MM.1S (cell line): ENCODE measurements around the gene MC1R.

ENCODE experiments used
- DNase-seq: peaks from one replicate; pipeline ENCODE4 v3.0.0-alpha.2; 2015
- H2AFZ ChIP-seq: fragments of 300-600 bp; sonication (generic); 2 replicates; pipeline ENCODE4 v1.6.0; 2016; ENCODE audit warnings: antibody characterized with exemption, low read length
- H3F3A ChIP-seq: fragments of 300-600 bp; sonication (generic); 2 replicates; pipeline ENCODE4 v1.6.1; 2016; ENCODE audit warnings: mild to moderate bottlenecking, antibody characterized with exemption, low read length, moderate library complexity, mixed read lengths; ENCODE audit not compliant: insufficient read depth
- H3K27ac ChIP-seq: fragments of 300-600 bp; sonication (generic); 2 replicates; pipeline ENCODE4 v1.5.1; 2016; ENCODE audit warnings: mild to moderate bottlenecking, low read length
- H3K27me3 ChIP-seq: fragments of 300-600 bp; sonication (generic); replicated peaks from 2 replicates; pipeline ENCODE4 v1.6.0; 2016; ENCODE audit warnings: low read length; ENCODE audit not compliant: insufficient read depth
- H3K36me3 ChIP-seq: fragments of 300-600 bp; sonication (generic); replicated peaks from 2 replicates; pipeline ENCODE4 v1.6.1; 2016; ENCODE audit warnings: mild to moderate bottlenecking, low read length, mixed read lengths; ENCODE audit not compliant: insufficient read depth
- H3K4me1 ChIP-seq: fragments of 300-600 bp; sonication (generic); 2 replicates; pipeline ENCODE4 v1.6.1; 2016; ENCODE audit warnings: low read length, mixed read lengths
- H3K4me2 ChIP-seq: fragments of 300-600 bp; sonication (generic); 2 replicates; pipeline ENCODE4 v1.6.0; 2016; ENCODE audit warnings: low read depth, low read length
- H3K4me3 ChIP-seq: fragments of 300-600 bp; sonication (generic); 2 replicates; pipeline ENCODE4 v1.5.1; 2016; ENCODE audit warnings: low read length, mixed read lengths
- H3K79me2 ChIP-seq: fragments of 300-600 bp; sonication (generic); 2 replicates; pipeline ENCODE4 v1.6.1; 2016; ENCODE audit warnings: mixed run types, low read length, mixed read lengths
- H3K9ac ChIP-seq: fragments of 300-600 bp; sonication (generic); 2 replicates; pipeline ENCODE4 v1.6.1; 2016; ENCODE audit warnings: low read length, mixed read lengths
- H3K9me2 ChIP-seq: fragments of 300-600 bp; sonication (generic); replicated peaks from 2 replicates; pipeline ENCODE4 v1.6.1; 2016; ENCODE audit warnings: mild to moderate bottlenecking, low read length, mixed read lengths; ENCODE audit not compliant: insufficient read depth
- H3K9me3 ChIP-seq: fragments of 300-600 bp; sonication (generic); replicated peaks from 2 replicates; pipeline ENCODE4 v1.6.1; 2016; ENCODE audit warnings: mild to moderate bottlenecking, low read length, mixed read lengths; ENCODE audit not compliant: insufficient read depth
- H4K20me1 ChIP-seq: fragments of 300-600 bp; sonication (generic); 2 replicates; pipeline ENCODE4 v1.6.1; 2016; ENCODE audit warnings: mild to moderate bottlenecking, low read length, moderate library complexity, mixed read lengths; ENCODE audit not compliant: insufficient read depth
- EZH2 ChIP-seq: fragments of 300-600 bp; sonication (generic); optimal IDR thresholded peaks from 2 replicates; pipeline ENCODE3; 2017; ENCODE audit warnings: low read depth, mild to moderate bottlenecking, antibody characterized with exemption, low read length, mixed read lengths
- EZH2phosphoT487 ChIP-seq: fragments of 300-600 bp; sonication (generic); IDR thresholded peaks from 2 replicates; pipeline ENCODE4 v1.6.1; 2018; ENCODE audit warnings: antibody characterized with exemption, low read length
- TF ChIP-seq, protein P1 (sequence below): fragments of 300-600 bp; sonication (generic); IDR thresholded peaks from 2 replicates; pipeline ENCODE4 v1.5.1; 2016; ENCODE audit warnings: antibody characterized with exemption, low read length, mixed read lengths

The MC1R gene

DNA sequence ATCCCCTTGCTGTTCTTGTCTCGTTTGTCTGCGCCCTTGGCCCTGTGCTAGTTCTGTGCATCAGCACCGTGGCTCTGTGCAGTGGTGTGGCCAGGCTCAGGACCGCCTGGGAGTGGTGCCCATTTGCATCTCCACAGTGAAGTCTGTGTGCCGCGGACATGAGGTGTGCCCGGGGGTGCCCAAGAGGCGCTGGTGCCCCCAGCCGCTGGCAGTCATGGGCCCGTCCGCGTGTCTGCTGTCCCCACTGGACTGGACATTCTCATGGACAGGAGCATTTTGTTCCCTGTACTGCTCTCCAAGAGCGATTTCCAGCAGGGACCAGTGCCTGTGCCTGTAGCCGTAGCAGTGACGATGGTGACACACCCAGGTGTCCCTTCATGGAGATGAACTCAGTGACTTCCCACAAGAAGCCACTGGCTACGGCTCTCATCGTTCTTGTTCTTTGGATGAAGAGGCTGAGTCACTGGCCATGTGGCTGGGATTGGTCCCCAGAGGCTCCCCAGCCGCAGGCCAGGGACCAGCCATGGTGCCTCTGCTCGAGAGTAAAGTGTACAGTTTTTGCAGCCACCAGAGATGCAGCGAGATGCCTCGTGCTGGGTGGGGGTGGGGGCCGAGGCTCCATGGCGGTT lies 13.0 kb upstream of the MC1R start:
- H3K27ac ChIP-seq, result no peak overlapping the region
- no peaks in the 10 kb centered on the region for H3K27me3 ChIP-seq
- no peaks in the 10 kb centered on the region for H3K9me3 ChIP-seq
- H4K20me1 ChIP-seq, result no peaks in the 10 kb centered on the region
- H3K4me3 ChIP-seq, result no peak overlapping the region
- TF ChIP-seq, protein P1, sequence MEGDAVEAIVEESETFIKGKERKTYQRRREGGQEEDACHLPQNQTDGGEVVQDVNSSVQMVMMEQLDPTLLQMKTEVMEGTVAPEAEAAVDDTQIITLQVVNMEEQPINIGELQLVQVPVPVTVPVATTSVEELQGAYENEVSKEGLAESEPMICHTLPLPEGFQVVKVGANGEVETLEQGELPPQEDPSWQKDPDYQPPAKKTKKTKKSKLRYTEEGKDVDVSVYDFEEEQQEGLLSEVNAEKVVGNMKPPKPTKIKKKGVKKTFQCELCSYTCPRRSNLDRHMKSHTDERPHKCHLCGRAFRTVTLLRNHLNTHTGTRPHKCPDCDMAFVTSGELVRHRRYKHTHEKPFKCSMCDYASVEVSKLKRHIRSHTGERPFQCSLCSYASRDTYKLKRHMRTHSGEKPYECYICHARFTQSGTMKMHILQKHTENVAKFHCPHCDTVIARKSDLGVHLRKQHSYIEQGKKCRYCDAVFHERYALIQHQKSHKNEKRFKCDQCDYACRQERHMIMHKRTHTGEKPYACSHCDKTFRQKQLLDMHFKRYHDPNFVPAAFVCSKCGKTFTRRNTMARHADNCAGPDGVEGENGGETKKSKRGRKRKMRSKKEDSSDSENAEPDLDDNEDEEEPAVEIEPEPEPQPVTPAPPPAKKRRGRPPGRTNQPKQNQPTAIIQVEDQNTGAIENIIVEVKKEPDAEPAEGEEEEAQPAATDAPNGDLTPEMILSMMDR, result no peak
- TF ChIP-seq EZH2phosphoT487 (no peak), EZH2 (no peak)
- no peaks in the 10 kb centered on the region for H3K36me3 ChIP-seq
- no peak overlapping the region for H3K4me2 ChIP-seq
- H3K9ac ChIP-seq, result no peak overlapping the region
- no peaks in the 10 kb centered on the region for H3K4me1 ChIP-seq
- H2AFZ ChIP-seq, result no peak overlapping the region
- H3K9me2 ChIP-seq, result no peaks in the 10 kb centered on the region
- H3K79me2 ChIP-seq, result no peaks in the 10 kb centered on the region
- DNase-seq, result no peak
- H3F3A ChIP-seq, result no peaks in the 10 kb centered on the region

DNA sequence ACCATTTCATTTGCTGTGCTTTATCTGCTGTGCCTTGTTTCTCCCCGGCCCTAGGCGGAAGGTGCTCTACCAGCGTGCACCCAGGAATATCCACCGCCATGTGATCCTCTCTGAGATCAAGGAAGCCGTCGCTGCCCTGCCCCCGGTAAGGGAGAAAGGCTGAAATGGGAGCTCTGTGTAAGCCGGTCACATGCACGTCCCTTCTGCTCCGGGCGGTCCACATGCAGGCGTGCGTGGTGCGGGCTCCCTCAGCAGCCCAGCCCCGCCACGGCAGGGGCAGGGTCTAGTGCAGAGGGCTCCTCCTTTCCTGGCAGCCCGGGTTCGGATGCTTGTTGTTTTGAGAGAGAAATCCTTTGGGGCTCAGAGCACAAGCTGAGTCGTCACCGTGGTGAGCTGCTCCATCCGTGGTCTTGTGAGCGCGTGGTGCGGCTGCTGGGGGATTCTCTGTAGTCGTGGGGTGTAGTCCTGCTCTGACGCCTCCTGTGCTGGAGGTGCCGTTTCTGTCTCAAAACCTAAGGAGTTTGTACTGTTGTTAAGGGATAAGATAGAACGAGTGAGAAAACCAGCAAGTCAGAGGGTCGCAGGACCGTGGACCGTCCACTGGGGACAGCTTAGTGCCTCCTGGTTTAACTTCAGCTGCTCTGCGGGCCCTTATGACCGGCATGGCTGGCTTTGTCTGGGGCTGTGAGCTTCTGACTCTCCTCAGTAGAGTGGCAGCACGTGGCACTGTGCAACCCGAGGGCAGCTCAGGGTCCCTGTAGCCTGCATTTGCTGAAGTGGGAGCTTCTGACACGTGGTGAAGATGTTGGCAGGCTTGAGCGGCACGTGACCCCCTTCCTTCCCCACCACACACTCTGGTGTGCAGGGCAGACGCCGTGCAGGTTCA lies 12.3 kb upstream of the MC1R start:
- H3K9me3 ChIP-seq, result no peaks in the 10 kb centered on the region

DNA sequence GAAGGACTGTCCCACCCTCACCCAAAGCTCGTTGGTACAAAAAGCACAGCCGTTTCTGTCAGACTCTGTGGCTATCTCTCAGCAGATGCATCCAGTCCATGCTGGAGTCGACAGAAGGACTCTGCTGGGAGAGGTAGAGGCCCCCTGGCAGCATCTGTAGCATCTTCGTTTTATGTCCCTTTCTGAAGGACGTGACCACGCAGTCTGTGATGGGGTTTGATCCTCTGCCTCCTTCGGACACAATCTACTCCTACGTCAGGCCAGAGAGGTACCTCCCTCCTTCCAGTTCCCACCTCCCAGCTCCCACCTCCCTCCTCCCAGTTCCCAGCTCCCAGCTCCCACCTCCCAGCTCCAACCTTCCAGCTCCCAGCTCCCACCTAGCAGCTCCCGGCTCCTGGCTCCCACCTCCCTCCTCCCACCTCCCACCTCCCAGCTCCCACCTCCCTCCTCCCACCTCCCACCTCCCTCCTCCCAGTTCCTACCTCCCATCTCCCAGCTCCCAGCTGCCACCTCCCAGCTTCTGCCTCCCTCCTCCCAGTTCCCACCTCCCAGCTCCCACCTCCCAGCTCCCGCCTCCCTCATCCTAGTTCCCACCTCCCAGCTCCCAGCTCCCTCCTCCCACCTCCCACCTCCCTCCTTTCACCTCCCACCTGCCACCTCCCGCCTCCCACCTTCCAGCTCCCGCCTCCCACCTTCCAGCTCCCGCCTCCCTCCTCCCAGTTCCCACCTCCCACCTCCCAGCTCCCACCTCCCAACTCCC lies 11.4 kb upstream of the MC1R start:
- Histone ChIP-seq H3K9ac (no peak overlapping the region), H3K79me2 (no peaks in the 10 kb centered on the region), H3K27me3 (no peaks in the 10 kb centered on the region), H2AFZ (no peak overlapping the region), H3K4me2 (no peak overlapping the region), H4K20me1 (no peaks in the 10 kb centered on the region), H3K4me1 (no peaks in the 10 kb centered on the region), H3K27ac (no peak overlapping the region), H3K36me3 (no peaks in the 10 kb centered on the region), H3K9me2 (no peaks in the 10 kb centered on the region), H3K9me3 (no peaks in the 10 kb centered on the region), H3F3A (no peaks in the 10 kb centered on the region), H3K4me3 (no peak overlapping the region)
- no peak for TF ChIP-seq EZH2
- TF ChIP-seq, protein P1, result no peak
- no peak for TF ChIP-seq EZH2phosphoT487
- DNase-seq, result no peak

More for the DNA sequence above, 12.3 kb upstream of the MC1R start:
- Histone ChIP-seq H3K9me2 (no peaks in the 10 kb centered on the region), H3F3A (no peaks in the 10 kb centered on the region), H3K79me2 (no peaks in the 10 kb centered on the region), H3K4me2 (no peak overlapping the region), H3K4me3 (no peak overlapping the region), H3K4me1 (no peaks in the 10 kb centered on the region), H4K20me1 (no peaks in the 10 kb centered on the region), H3K36me3 (no peaks in the 10 kb centered on the region), H3K27me3 (no peaks in the 10 kb centered on the region), H3K27ac (no peak overlapping the region), H3K9ac (no peak overlapping the region), H2AFZ (no peak overlapping the region)
- no peak for DNase-seq
- TF ChIP-seq, protein P1, result no peak
- TF ChIP-seq EZH2phosphoT487 (no peak), EZH2 (no peak)
